Measurements from ENCODE around the gene MAD2L2. TPM values are rescaled to one million over a fixed set of nuclear protein-coding genes. Genes with fewer than 3 reads are reported as not detected.

Gene MAD2L2
- total RNA-seq, 2 donors from 2014 or later: 26.9 to 27.3 TPM

- ATAC-seq (ENCODE audit: insufficient number of reproducible peaks, low FRiP score, low read depth) (no peak), DNase-seq (ENCODE audit: low spot score) (no peak)
- Histone ChIP-seq H3K4me1 (ENCODE audit: control insufficient read depth in 1 of 2, low read depth in 2 of 2) (peaks cover 8 to 19% of the 10 kb centered on the region in 2 donors), H3K9me3 (no peaks in the 10 kb centered on the region), H3K4me3 (no peak overlapping the region), H3K27ac (no peak overlapping the region), H3K36me3 (no peaks in the 10 kb centered on the region), H3K27me3 (replicated peaks; ENCODE audit: insufficient read depth) (no peaks in the 10 kb centered on the region)
- TF ChIP-seq, protein P1, sequence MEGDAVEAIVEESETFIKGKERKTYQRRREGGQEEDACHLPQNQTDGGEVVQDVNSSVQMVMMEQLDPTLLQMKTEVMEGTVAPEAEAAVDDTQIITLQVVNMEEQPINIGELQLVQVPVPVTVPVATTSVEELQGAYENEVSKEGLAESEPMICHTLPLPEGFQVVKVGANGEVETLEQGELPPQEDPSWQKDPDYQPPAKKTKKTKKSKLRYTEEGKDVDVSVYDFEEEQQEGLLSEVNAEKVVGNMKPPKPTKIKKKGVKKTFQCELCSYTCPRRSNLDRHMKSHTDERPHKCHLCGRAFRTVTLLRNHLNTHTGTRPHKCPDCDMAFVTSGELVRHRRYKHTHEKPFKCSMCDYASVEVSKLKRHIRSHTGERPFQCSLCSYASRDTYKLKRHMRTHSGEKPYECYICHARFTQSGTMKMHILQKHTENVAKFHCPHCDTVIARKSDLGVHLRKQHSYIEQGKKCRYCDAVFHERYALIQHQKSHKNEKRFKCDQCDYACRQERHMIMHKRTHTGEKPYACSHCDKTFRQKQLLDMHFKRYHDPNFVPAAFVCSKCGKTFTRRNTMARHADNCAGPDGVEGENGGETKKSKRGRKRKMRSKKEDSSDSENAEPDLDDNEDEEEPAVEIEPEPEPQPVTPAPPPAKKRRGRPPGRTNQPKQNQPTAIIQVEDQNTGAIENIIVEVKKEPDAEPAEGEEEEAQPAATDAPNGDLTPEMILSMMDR (IDR thresholded peaks at IDR 0.05): no peak
Measured at GRCh38 chr1:11728126-11728806, 47.3 kb upstream of the MAD2L2 start.

GRCh38 chr1:11727119-11727518 is 46.2 kb upstream of the MAD2L2 start:
- no peaks in the 10 kb centered on the region for H3K27me3 ChIP-seq (replicated peaks; ENCODE audit: insufficient read depth)
- ATAC-seq (ENCODE audit: insufficient number of reproducible peaks, low FRiP score, low read depth): no peak

DNA sequence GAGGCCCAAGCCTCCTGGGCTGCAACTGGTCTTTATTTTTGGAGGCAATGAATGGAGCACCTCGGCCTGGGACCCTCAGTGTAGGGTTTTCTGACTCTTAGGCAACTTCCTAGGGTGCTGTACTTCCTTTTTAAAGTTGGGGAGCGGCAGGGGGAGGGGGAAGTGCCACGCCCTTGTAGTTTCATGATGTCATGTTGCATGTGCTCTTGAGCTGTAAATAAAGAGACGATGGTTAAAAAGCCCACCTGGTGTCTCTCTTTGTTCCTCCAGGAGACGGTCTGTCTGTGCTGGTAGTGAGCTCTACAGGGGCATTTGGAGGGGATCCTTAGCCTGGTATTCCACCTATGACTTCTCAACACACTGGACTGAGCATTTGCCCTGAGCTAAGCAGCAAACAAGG is 44.7 kb upstream of the MAD2L2 start:
- Histone ChIP-seq H3K27me3 (replicated peaks; ENCODE audit: insufficient read depth) (no peaks in the 10 kb centered on the region), H3K4me3 (no peak overlapping the region), H3K9me3 (no peaks in the 10 kb centered on the region), H3K4me1 (ENCODE audit: control insufficient read depth in 1 of 2, low read depth in 2 of 2) (peaks cover 4 to 17% of the 10 kb centered on the region in 2 donors), H3K27ac (no peak overlapping the region), H3K36me3 (no peaks in the 10 kb centered on the region)
- no peak for DNase-seq (ENCODE audit: low spot score)
- TF ChIP-seq, protein P1 (IDR thresholded peaks at IDR 0.05): no peak
- ATAC-seq (ENCODE audit: insufficient number of reproducible peaks, low FRiP score, low read depth): no peak

More at GRCh38 chr1:11727119-11727518, 46.2 kb upstream of the MAD2L2 start:
- Histone ChIP-seq H3K4me1 (ENCODE audit: control insufficient read depth in 1 of 2, low read depth in 2 of 2) (peaks cover 12 to 14% of the 10 kb centered on the region in 2 donors), H3K4me3 (no peak overlapping the region), H3K27ac (no peak overlapping the region), H3K9me3 (no peaks in the 10 kb centered on the region), H3K36me3 (no peaks in the 10 kb centered on the region)
- no peak for DNase-seq (ENCODE audit: low spot score)
- TF ChIP-seq, protein P1 (IDR thresholded peaks at IDR 0.05): no peak

- Histone ChIP-seq H3K4me1 (ENCODE audit: control insufficient read depth in 1 of 2, low read depth in 2 of 2) (peaks cover 0 to 32% of the 10 kb centered on the region in 2 donors), H3K4me3 (no peak overlapping the region), H3K27me3 (replicated peaks; ENCODE audit: insufficient read depth) (no peaks in the 10 kb centered on the region), H3K9me3 (no peaks in the 10 kb centered on the region), H3K36me3 (no peaks in the 10 kb centered on the region), H3K27ac (no peak overlapping the region)
- TF ChIP-seq, protein P1 (IDR thresholded peaks at IDR 0.05): no peak
- ATAC-seq (ENCODE audit: insufficient number of reproducible peaks, low FRiP score, low read depth) (no peak), DNase-seq (ENCODE audit: low spot score) (no peak)
Measured at GRCh38 chr1:11722538-11722937, 41.6 kb upstream of the MAD2L2 start.

GRCh38 chr1:11721311-11721710 is 40.4 kb upstream of the MAD2L2 start:
- TF ChIP-seq, protein P1 (IDR thresholded peaks at IDR 0.05): no peak
- H3K9me3 ChIP-seq: no peaks in the 10 kb centered on the region
- peaks cover 0 to 32% of the 10 kb centered on the region in 2 donors for H3K4me1 ChIP-seq (ENCODE audit: control insufficient read depth in 1 of 2, low read depth in 2 of 2)
- no peak for DNase-seq (ENCODE audit: low spot score)
- no peak overlapping the region for H3K4me3 ChIP-seq
- H3K27ac ChIP-seq: no peak overlapping the region
- no peaks in the 10 kb centered on the region for H3K36me3 ChIP-seq
- ATAC-seq (ENCODE audit: insufficient number of reproducible peaks, low FRiP score, low read depth): peak; percentile 33
- H3K27me3 ChIP-seq (replicated peaks; ENCODE audit: insufficient read depth): no peaks in the 10 kb centered on the region

Data from thoracic aorta (tissue), 2 donors.